RWPE2 (cell line): ENCODE results near the gene NOS1AP.
A peak's percentile ranks its signal among the peaks of the same experiment; 100 is the strongest.

Experiments
- ATAC-seq: fragments of 200-7000 bp; cut with Tn5 transposase; 3 replicates; pipeline ENCODE4 v1.9.1; 2021; ENCODE audit warnings: low read depth
- DNase-seq: peaks from one replicate; pipeline ENCODE4 v3.0.0-alpha.2; 2020; ENCODE audit warnings: low spot score
- H3K27ac ChIP-seq: fragments of 450-650 bp; 2 replicates; pipeline ENCODE4 v1.5.1; 2017; ENCODE audit warnings: mild to moderate bottlenecking; ENCODE audit not compliant: poor library complexity, severe bottlenecking
- H3K27me3 ChIP-seq: fragments of 250-450 bp; sonication (Bioruptor Pico); 2 replicates; pipeline ENCODE4 v1.5.1; 2021; ENCODE audit warnings: mild to moderate bottlenecking, moderate library complexity; ENCODE audit not compliant: insufficient read depth, poor library complexity, severe bottlenecking
- H3K36me3 ChIP-seq: fragments of 250-450 bp; sonication (Bioruptor Pico); 2 replicates; pipeline ENCODE4 v1.5.1; 2020; ENCODE audit warnings: low read depth, mild to moderate bottlenecking, moderate library complexity
- H3K4me1 ChIP-seq: fragments of 250-450 bp; sonication (Bioruptor Pico); 2 replicates; pipeline ENCODE4 v1.5.1; 2021; ENCODE audit warnings: mild to moderate bottlenecking, moderate library complexity; ENCODE audit not compliant: insufficient read depth, poor library complexity, severe bottlenecking
- H3K4me3 ChIP-seq: fragments of 250-450 bp; sonication (Bioruptor Pico); 2 replicates; pipeline ENCODE4 v1.5.1; 2021; ENCODE audit warnings: mild to moderate bottlenecking, moderate library complexity; ENCODE audit not compliant: severe bottlenecking
- H3K9me3 ChIP-seq: fragments of 250-450 bp; sonication (Bioruptor Pico); 2 replicates; pipeline ENCODE4 v1.5.1; 2021; ENCODE audit warnings: mild to moderate bottlenecking, moderate library complexity; ENCODE audit not compliant: severe bottlenecking
- TF ChIP-seq, protein P1 (sequence below): fragments of 450-650 bp; IDR thresholded peaks from one replicate; pipeline ENCODE4 v1.5.1; 2017; ENCODE audit warnings: mild to moderate bottlenecking, moderate library complexity; ENCODE audit not compliant: poor library complexity, severe bottlenecking

Gene NOS1AP

GRCh38 chr1:162381941-162382750 is 312.7 kb downstream of the NOS1AP start:
- TF ChIP-seq, protein P1, sequence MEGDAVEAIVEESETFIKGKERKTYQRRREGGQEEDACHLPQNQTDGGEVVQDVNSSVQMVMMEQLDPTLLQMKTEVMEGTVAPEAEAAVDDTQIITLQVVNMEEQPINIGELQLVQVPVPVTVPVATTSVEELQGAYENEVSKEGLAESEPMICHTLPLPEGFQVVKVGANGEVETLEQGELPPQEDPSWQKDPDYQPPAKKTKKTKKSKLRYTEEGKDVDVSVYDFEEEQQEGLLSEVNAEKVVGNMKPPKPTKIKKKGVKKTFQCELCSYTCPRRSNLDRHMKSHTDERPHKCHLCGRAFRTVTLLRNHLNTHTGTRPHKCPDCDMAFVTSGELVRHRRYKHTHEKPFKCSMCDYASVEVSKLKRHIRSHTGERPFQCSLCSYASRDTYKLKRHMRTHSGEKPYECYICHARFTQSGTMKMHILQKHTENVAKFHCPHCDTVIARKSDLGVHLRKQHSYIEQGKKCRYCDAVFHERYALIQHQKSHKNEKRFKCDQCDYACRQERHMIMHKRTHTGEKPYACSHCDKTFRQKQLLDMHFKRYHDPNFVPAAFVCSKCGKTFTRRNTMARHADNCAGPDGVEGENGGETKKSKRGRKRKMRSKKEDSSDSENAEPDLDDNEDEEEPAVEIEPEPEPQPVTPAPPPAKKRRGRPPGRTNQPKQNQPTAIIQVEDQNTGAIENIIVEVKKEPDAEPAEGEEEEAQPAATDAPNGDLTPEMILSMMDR = no peak

GRCh38 chr1:162383091-162383490 is 313.6 kb downstream of the NOS1AP start:
- Histone ChIP-seq H3K27me3 (no peaks in the 10 kb centered on the region), H3K27ac (peak overlapping the region; percentile 89), H3K4me3 (no peak overlapping the region), H3K36me3 (no peaks in the 10 kb centered on the region), H3K9me3 (no peaks in the 10 kb centered on the region), H3K4me1 (peaks cover 19% of the 10 kb centered on the region)
- TF ChIP-seq, protein P1 = no peak
- DNase-seq (no peak), ATAC-seq (no peak)

More at GRCh38 chr1:162381941-162382750, 312.7 kb downstream of the NOS1AP start:
- peaks cover 19% of the 10 kb centered on the region for H3K4me1 ChIP-seq
- no peaks in the 10 kb centered on the region for H3K9me3 ChIP-seq
- H3K36me3 ChIP-seq = no peaks in the 10 kb centered on the region
- H3K27ac ChIP-seq = peak overlapping the region; percentile 89
- no peak for DNase-seq
- no peak overlapping the region for H3K4me3 ChIP-seq
- H3K27me3 ChIP-seq = no peaks in the 10 kb centered on the region
- ATAC-seq = peak; percentile 32; the same call in 2 of the 3 replicates

DNA sequence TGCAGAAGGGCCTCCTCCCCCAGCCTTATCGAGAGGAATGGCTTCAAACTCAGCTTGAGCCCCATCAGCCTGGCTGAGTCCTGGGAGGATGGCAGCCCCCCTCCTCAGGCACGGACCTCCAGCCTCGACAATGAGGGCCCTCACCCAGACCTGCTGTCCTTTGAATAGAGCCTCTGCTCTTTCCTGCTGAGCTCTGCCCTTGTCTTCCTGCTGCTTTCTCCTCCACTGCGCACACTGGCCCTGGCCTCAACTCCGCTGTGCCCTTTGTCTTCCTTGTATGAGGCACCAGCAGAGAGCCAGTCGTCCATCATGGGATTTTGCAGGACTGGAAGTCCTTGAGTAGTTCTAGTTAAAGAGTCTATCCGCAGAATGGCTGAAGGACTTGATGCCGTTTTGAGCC is 314.0 kb downstream of the NOS1AP start:
- no peak overlapping the region for H3K4me3 ChIP-seq
- H3K4me1 ChIP-seq = peaks cover 19% of the 10 kb centered on the region
- no peaks in the 10 kb centered on the region for H3K27me3 ChIP-seq
- TF ChIP-seq, protein P1 = no peak
- ATAC-seq (no peak), DNase-seq (no peak)
- no peak overlapping the region for H3K27ac ChIP-seq
- no peaks in the 10 kb centered on the region for H3K9me3 ChIP-seq
- H3K36me3 ChIP-seq = no peaks in the 10 kb centered on the region

GRCh38 chr1:162384116-162384515 is 314.6 kb downstream of the NOS1AP start:
- DNase-seq (no peak), ATAC-seq (no peak)
- no peaks in the 10 kb centered on the region for H3K9me3 ChIP-seq
- H3K4me1 ChIP-seq = peaks cover 24% of the 10 kb centered on the region
- TF ChIP-seq, protein P1 = no peak
- no peaks in the 10 kb centered on the region for H3K27me3 ChIP-seq
- no peaks in the 10 kb centered on the region for H3K36me3 ChIP-seq
- no peak overlapping the region for H3K4me3 ChIP-seq
- H3K27ac ChIP-seq = no peak overlapping the region

DNA sequence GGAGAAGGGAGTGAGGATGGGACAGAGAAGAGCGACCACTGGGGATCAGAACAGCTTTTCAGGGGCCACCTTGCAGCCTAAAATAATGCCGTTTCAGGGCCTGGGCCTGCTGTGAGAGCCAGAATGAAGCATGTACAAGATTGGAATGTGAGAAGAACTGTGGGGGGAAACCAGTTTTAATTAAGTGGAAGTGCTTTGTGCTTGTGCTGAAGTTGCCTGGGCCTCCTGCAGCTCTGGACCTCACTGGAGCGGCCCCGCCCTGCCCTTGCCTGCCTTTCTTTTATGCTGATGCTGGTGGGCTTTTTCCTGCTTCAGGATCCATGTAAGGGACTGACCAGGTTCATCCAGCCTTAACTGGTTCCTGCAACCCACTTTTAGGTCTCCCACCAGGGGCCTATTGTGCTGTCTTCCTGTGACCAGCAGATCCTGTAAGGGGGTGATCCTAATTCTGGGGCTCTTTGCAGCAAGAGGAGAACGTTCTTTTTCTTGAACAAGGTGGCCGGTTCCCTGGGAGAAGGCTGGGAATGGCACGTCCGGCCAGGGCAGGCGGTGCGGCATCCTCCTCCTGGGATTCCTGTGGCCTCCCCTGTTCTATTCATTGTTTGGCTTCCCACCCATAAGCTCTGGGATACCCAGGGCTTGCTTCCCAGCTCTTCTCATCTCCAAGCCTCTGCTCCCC is 315.2 kb downstream of the NOS1AP start:
- DNase-seq (no peak), ATAC-seq (no peak)
- no peaks in the 10 kb centered on the region for H3K27me3 ChIP-seq
- peaks cover 31% of the 10 kb centered on the region for H3K4me1 ChIP-seq
- H3K36me3 ChIP-seq = no peaks in the 10 kb centered on the region
- H3K4me3 ChIP-seq = no peak overlapping the region
- no peaks in the 10 kb centered on the region for H3K9me3 ChIP-seq
- TF ChIP-seq, protein P1 = no peak
- no peak overlapping the region for H3K27ac ChIP-seq
